ENCODE data around the gene PUS3. TPM values are rescaled to one million over a fixed set of nuclear protein-coding genes. Genes with fewer than 3 reads are reported as not detected.
A peak's percentile ranks its signal among the peaks of the same experiment; 100 is the strongest.

PUS3 gene
- total RNA-seq, 4 donors from 2014 or later = 9.0 to 34.7 (median 17.9) TPM

DNA sequence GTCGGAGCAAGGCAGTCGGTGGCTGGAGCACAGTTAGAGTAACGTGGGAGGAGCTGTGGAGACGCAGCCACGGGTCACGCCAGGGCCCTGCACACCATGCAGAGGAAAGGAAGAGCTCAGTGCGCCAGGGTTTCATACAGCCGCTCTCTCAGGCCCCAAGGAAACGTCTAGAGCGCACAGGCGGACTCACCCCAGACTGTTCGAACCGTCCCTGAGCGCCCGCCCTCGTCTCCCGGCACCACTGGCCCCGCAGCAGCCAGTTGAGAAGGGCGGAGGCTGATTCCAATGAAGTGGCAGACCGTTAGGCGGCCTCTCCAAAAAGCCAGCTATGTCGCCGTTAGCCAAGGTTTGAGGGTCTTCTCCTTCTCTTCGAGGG lies 16.0 kb downstream of the PUS3 start:
- Histone ChIP-seq H3K4me3 (replicated peaks in 1 of 3) (peak overlapping the region in 1 of 3 donors; percentile 92), H3K36me3 (no peaks in the 10 kb centered on the region), H3K9me3 (no peaks in the 10 kb centered on the region), H3K27me3 (no peaks in the 10 kb centered on the region), H3K4me1 (peaks cover 0 to 4% of the 10 kb centered on the region in 2 donors), H3K27ac (peak overlapping the region in 1 of 3 donors; percentile 86)
- peak; percentile 40 to 59 for DNase-seq
- no peak for TF ChIP-seq POLR2A (IDR thresholded peaks at IDR 0.05)
- peak in 1 of 6 experiments; percentile 11 for TF ChIP-seq CTCF (IDR thresholded peaks at IDR 0.05)
- 9 to 10% methylated on average over 12 to 19 of the region's 24 CpGs for WGBS, 2 donors
- intact Hi-C loops (cut with DNase I) = no loop called here

GRCh38 chr11:125883375-125883774 lies 19.6 kb downstream of the PUS3 start:
- TF ChIP-seq POLR2A (IDR thresholded peaks at IDR 0.05) (no peak), CTCF (IDR thresholded peaks at IDR 0.05) (no peak)
- Histone ChIP-seq H3K4me1 (peaks cover 0 to 2% of the 10 kb centered on the region in 2 donors), H3K27ac (no peak overlapping the region), H3K9me3 (no peaks in the 10 kb centered on the region), H3K4me3 (replicated peaks in 1 of 3) (no peak overlapping the region), H3K36me3 (no peaks in the 10 kb centered on the region), H3K27me3 (no peaks in the 10 kb centered on the region)
- intact Hi-C loops (cut with DNase I) = no loop called here
- DNase-seq = no peak
- WGBS, 2 donors = 81 to 84% methylated on average over 8 of the region's 8 CpGs

DNA sequence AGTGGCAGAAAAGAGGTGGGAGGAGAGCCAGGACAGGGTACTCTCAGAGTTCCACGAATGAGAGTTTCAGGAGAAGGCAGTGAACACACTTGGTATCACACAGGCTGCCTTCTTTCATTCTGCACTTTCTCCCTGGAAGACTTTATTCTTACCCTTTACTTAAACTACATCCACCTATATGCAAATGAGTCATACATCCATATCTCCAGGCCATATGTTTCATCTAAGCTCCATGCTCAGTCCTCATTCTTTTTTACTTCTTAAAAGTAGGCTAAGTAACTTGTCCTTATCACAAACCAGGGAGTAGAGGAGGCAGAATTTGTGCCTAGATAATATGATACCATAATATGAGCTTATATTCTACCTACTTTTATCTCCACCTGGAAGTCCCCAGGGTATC lies 21.7 kb downstream of the PUS3 start:
- intact Hi-C loops (cut with DNase I) = no loop called here
- Histone ChIP-seq H3K4me1 (no peaks in the 10 kb centered on the region), H3K36me3 (no peaks in the 10 kb centered on the region), H3K9me3 (no peaks in the 10 kb centered on the region), H3K27ac (no peak overlapping the region), H3K27me3 (no peaks in the 10 kb centered on the region), H3K4me3 (replicated peaks in 1 of 3) (no peak overlapping the region)
- WGBS, 2 donors = 65 to 71% methylated on average over 1 of the region's 1 CpG
- no peak for DNase-seq
- TF ChIP-seq POLR2A (IDR thresholded peaks at IDR 0.05) (no peak), CTCF (IDR thresholded peaks at IDR 0.05) (no peak)

DNA sequence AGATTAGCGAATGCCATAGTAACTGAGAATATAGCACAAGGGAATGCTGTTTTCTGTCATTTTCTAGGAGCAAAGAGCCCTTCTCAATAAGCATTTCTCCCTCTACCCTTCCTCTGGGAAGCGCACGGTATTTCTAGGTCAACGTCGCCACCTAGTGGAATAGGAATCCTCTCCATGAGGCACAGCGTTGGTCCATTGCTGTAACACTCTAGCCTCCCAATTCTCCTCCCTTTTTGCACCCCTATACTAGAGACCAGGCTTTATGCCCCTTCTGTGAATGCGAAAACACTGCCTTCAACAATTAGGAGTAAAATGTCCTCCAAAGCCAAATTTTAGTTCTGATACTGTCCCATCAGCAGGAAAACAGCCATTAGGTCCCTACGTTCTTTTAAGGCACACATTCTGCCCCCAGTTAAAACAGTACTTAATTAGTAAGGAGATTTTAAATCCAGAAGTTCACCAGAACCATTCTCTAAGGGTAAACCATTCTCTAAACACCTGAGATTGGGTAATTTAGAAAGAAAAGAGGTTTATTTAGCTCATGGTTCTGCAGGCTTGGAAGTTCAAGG lies 28.4 kb downstream of the PUS3 start:
- no peak overlapping the region for H3K4me3 ChIP-seq (replicated peaks in 1 of 3)
- WGBS, 2 donors = 11% methylated on average over 8 of the region's 8 CpGs
- H3K27me3 ChIP-seq = no peaks in the 10 kb centered on the region
- H3K9me3 ChIP-seq = no peaks in the 10 kb centered on the region
- TF ChIP-seq POLR2A (IDR thresholded peaks at IDR 0.05) (no peak), CTCF (IDR thresholded peaks at IDR 0.05) (peak; percentile 25 to 78 (median 62))
- H3K4me1 ChIP-seq = no peaks in the 10 kb centered on the region
- intact Hi-C loops (cut with DNase I) = loop anchor here (5.0 to 10.0 kb wide), 2 partner anchors 152 to 250 kb away; partner anchors contain the start of gene CHEK1
- peak; percentile 48 to 49 for DNase-seq
- H3K36me3 ChIP-seq = no peaks in the 10 kb centered on the region
- no peak overlapping the region for H3K27ac ChIP-seq

DNA sequence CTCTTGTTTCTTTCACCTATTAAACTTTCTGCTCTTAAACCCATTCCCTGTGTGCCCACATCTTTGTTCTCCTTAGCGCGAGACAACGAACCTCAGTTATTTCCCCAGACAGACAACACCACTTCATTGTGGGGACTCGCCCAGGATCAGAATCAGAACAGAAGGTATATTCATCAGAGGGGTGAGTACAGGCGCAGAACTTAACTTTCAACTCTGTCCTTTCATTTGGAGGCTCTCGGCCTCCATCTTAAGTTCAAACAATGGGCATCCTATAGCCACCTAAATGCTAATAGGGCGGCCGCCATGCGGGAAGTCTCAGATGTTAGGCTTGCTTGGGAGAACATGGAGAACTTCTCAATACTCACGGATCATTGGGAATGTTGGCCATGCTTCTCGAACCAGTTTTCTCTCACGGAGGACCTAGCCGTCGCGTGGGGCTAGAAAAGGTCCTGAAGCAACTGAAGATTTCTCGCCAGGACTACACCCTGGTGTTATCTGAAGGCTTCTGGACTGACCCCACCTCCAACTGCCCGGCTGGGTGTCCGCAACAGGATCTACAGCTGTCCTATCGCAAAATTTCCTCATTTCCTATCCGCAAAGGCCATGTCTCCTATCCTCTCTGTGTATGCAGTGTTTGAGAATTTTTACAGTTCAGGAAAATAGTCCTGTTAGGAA lies 29.0 kb downstream of the PUS3 start:
- TF ChIP-seq CTCF (IDR thresholded peaks at IDR 0.05) = no peak
- no peak for TF ChIP-seq POLR2A (IDR thresholded peaks at IDR 0.05)
- 79 to 82% methylated on average over 20 of the region's 20 CpGs for WGBS, 2 donors

More for the DNA sequence above, 29.0 kb downstream of the PUS3 start:
- Histone ChIP-seq H3K27me3 (no peaks in the 10 kb centered on the region), H3K36me3 (no peaks in the 10 kb centered on the region), H3K4me1 (no peaks in the 10 kb centered on the region), H3K4me3 (replicated peaks in 1 of 3) (no peak overlapping the region), H3K9me3 (no peaks in the 10 kb centered on the region), H3K27ac (no peak overlapping the region)
- no peak for DNase-seq
- intact Hi-C loops (cut with DNase I) = loop anchor here (5.0 to 10.0 kb wide), 2 partner anchors 152 to 249 kb away; partner anchors contain the start of gene CHEK1

All from thyroid gland (tissue), 4 donors.